Measurements from ENCODE around the gene CYFIP1. TPM values are rescaled to one million over a fixed set of nuclear protein-coding genes. Genes with fewer than 3 reads are reported as not detected.

CYFIP1 gene
- total RNA-seq, 1 experiment from 2014 or later, result 143 TPM

GRCh38 chr15:22889146-22889818, 90.9 kb downstream of the CYFIP1 start:
- Histone ChIP-seq H4K20me1 (ENCODE audit: insufficient read depth) (no peaks in the 10 kb centered on the region), H3K9me2 (ENCODE audit: insufficient read depth) (no peaks in the 10 kb centered on the region), H3K27ac (ENCODE audit: low read depth, low read length) (no peak overlapping the region), H3K4me2 (ENCODE audit: low read length) (no peak overlapping the region), H3K9ac (ENCODE audit: low read length) (no peak overlapping the region), H3K4me1 (ENCODE audit: control insufficient read depth in 1 of 2, insufficient read depth in 2 of 2, low read length in 2 of 2) (peaks cover 0 to 4% of the 10 kb centered on the region in 2 experiments; a peak in 1 of 4 replicates), H2AFZ (ENCODE audit: low read depth, low read length, poor library complexity, severe bottlenecking) (no peak overlapping the region), H3K9me3 (ENCODE audit: control insufficient read depth in 1 of 2, insufficient read depth in 1 of 2, low read depth in 1 of 2, low read length in 2 of 2) (no peaks in the 10 kb centered on the region), H3K36me3 (ENCODE audit: control insufficient read depth in 1 of 2, insufficient read depth in 2 of 2, low read length in 2 of 2) (peaks cover 11 to 16% of the 10 kb centered on the region in 2 experiments), H3K27me3 (ENCODE audit: insufficient read depth, low read length) (no peaks in the 10 kb centered on the region), H3K79me2 (ENCODE audit: insufficient read depth, low read length) (no peaks in the 10 kb centered on the region), H3K4me3 (replicated peaks in 1 of 2; ENCODE audit: low read depth in 1 of 2, low read length in 2 of 2) (no peak overlapping the region)
- no TSS peak for BruUV-seq (replicated peaks)
- POLR2A ChIA-PET, result no interaction called here
- intact Hi-C loops (cut with micrococcal nuclease), result no loop called here
- TF ChIP-seq SIN3A (IDR thresholded peaks at IDR 0.05; ENCODE audit: low read depth), result no peak
- no peak for TF ChIP-seq CEBPB (IDR thresholded peaks at IDR 0.05; ENCODE audit: low read depth)
- no peak for TF ChIP-seq POLR2A (IDR thresholded peaks at IDR 0.05; ENCODE audit: borderline replicate concordance, extremely low read depth, insufficient read depth, insufficient read length)
- no peak for TF ChIP-seq POLR2AphosphoS5 (IDR thresholded peaks at IDR 0.05; ENCODE audit: low read depth, low read length)
- no peak for TF ChIP-seq ELF1 (IDR thresholded peaks at IDR 0.05; ENCODE audit: borderline replicate concordance, low read depth)
- RAD21 ChIA-PET (ENCODE audit: low non-redundant PET in 1 of 2, low total read pairs in 2 of 2, uncharacterized antibody in 2 of 2, unreplicated experiment in 2 of 2), result no interaction called here
- DNase-seq (ENCODE audit: low read depth, low spot score) (no peak), ATAC-seq (no peak)
- CTCF ChIA-PET, result no interaction called here

- POLR2A ChIA-PET, result no interaction called here
- Histone ChIP-seq H3K9ac (ENCODE audit: low read length) (no peak overlapping the region), H2AFZ (ENCODE audit: low read depth, low read length, poor library complexity, severe bottlenecking) (no peak overlapping the region), H3K27ac (ENCODE audit: low read depth, low read length) (no peak overlapping the region), H3K4me1 (ENCODE audit: control insufficient read depth in 1 of 2, insufficient read depth in 2 of 2, low read length in 2 of 2) (peaks cover 0 to 4% of the 10 kb centered on the region in 2 experiments; a peak in 1 of 4 replicates), H3K27me3 (ENCODE audit: insufficient read depth, low read length) (no peaks in the 10 kb centered on the region), H3K79me2 (ENCODE audit: insufficient read depth, low read length) (no peaks in the 10 kb centered on the region), H3K36me3 (ENCODE audit: control insufficient read depth in 1 of 2, insufficient read depth in 2 of 2, low read length in 2 of 2) (peaks cover 5 to 16% of the 10 kb centered on the region in 2 experiments), H3K4me3 (replicated peaks in 1 of 2; ENCODE audit: low read depth in 1 of 2, low read length in 2 of 2) (no peak overlapping the region), H3K9me3 (ENCODE audit: control insufficient read depth in 1 of 2, insufficient read depth in 1 of 2, low read depth in 1 of 2, low read length in 2 of 2) (no peaks in the 10 kb centered on the region), H3K9me2 (ENCODE audit: insufficient read depth) (no peaks in the 10 kb centered on the region), H4K20me1 (ENCODE audit: insufficient read depth) (no peaks in the 10 kb centered on the region), H3K4me2 (ENCODE audit: low read length) (no peak overlapping the region)
- ATAC-seq (no peak), DNase-seq (ENCODE audit: low read depth, low spot score) (no peak)
- TF ChIP-seq YY1 (IDR thresholded peaks at IDR 0.05; ENCODE audit: extremely low read depth, insufficient replicate concordance, low read depth, low read length), result no peak
- TF ChIP-seq TCF7L2 (IDR thresholded peaks at IDR 0.05; ENCODE audit: borderline replicate concordance, extremely low read depth, insufficient read depth, insufficient read length), result no peak
- no peak for TF ChIP-seq CTCF (IDR thresholded peaks at IDR 0.05 in 2 of 3, conservative IDR thresholded peaks at IDR 0.05 in 1 of 3; ENCODE audit: borderline replicate concordance in 1 of 3, insufficient read depth in 1 of 3, low read depth in 2 of 3, low read length in 2 of 3)
- no peak for TF ChIP-seq ZFX (IDR thresholded peaks at IDR 0.05)
- TF ChIP-seq SIN3A (IDR thresholded peaks at IDR 0.05; ENCODE audit: low read depth), result no peak
- no peak for TF ChIP-seq FOSL1 (IDR thresholded peaks at IDR 0.05; ENCODE audit: low read depth)
- no peak for TF ChIP-seq SP1 (IDR thresholded peaks at IDR 0.05; ENCODE audit: low read depth)
- no peak for TF ChIP-seq SRF (IDR thresholded peaks at IDR 0.05; ENCODE audit: low read depth)
- TF ChIP-seq, protein P1, sequence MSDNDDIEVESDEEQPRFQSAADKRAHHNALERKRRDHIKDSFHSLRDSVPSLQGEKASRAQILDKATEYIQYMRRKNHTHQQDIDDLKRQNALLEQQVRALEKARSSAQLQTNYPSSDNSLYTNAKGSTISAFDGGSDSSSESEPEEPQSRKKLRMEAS (IDR thresholded peaks at IDR 0.05), result no peak
- CTCF ChIA-PET, result no interaction called here
- RAD21 ChIA-PET (ENCODE audit: low non-redundant PET in 1 of 2, low total read pairs in 2 of 2, uncharacterized antibody in 2 of 2, unreplicated experiment in 2 of 2), result no interaction called here
- BruUV-seq (replicated peaks), result no TSS peak
- intact Hi-C loops (cut with micrococcal nuclease), result no loop called here
Measured at GRCh38 chr15:22888120-22888859, 91.9 kb downstream of the CYFIP1 start.

Measured in HCT116 (cell line).